DND-41 (cell line): ENCODE data around the gene ZNF813.
"Not testable (repeated sequence)": the region's sequence is repeated elsewhere in the genome, so short reads cannot be mapped to it uniquely, and the experiment has no call there.

Experiments used
- ATAC-seq: fragments of 200-7000 bp; cut with Tn5 transposase; 3 replicates; pipeline ENCODE4 v1.9.1; 2021; ENCODE audit warnings: low read depth; ENCODE audit not compliant: insufficient read depth
- DNase-seq: peaks from one replicate; pipeline ENCODE4 v3.0.0-alpha.2; 2020
- H2AFZ ChIP-seq: 2 replicates; pipeline ENCODE4 v1.6.0; 2012; ENCODE audit warnings: low read depth, low read length
- H3K27ac ChIP-seq: 2 replicates; pipeline ENCODE4 v1.5.1; 2012; ENCODE audit warnings: low read length, inconsistent platforms
- H3K27me3 ChIP-seq: fragments of 200-600 bp; sonication (generic); 2 replicates; pipeline ENCODE4 v1.6.0; 2012; ENCODE audit warnings: low read length, mild to moderate bottlenecking, inconsistent platforms; ENCODE audit not compliant: insufficient read depth, poor library complexity
- H3K36me3 ChIP-seq: 2 replicates; pipeline ENCODE4 v1.5.1; 2012; ENCODE audit warnings: low read length, inconsistent platforms; ENCODE audit not compliant: insufficient read depth
- H3K4me1 ChIP-seq: 2 replicates; pipeline ENCODE4 v1.5.1; 2012; ENCODE audit warnings: mild to moderate bottlenecking, low read length; ENCODE audit not compliant: insufficient read depth
- H3K4me2 ChIP-seq: 2 replicates; pipeline ENCODE4 v1.6.0; 2012; ENCODE audit warnings: mild to moderate bottlenecking, moderate library complexity, low read length, inconsistent platforms; ENCODE audit not compliant: insufficient read depth
- H3K4me3 ChIP-seq, 2 experiments: fragments of 200-600 bp in 1 of 2; shearing (Covaris generic) in 1 of 2; 2 replicates each; pipeline ENCODE4 v1.5.1; 2012 to 2016; ENCODE audit warnings: inconsistent platforms in 2 of 2, low read length in 2 of 2, mild to moderate bottlenecking in 2 of 2, low read depth in 1 of 2, moderate library complexity in 1 of 2
- H3K79me2 ChIP-seq: 2 replicates; pipeline ENCODE4 v1.6.0; 2012; ENCODE audit warnings: low read length, inconsistent platforms; ENCODE audit not compliant: insufficient read depth
- H3K9ac ChIP-seq: 2 replicates; pipeline ENCODE4 v1.6.0; 2012; ENCODE audit warnings: low read depth, mild to moderate bottlenecking, inconsistent platforms, low read length, moderate library complexity
- H3K9me3 ChIP-seq: 2 replicates; pipeline ENCODE4 v1.5.1; 2012; ENCODE audit warnings: low read length, moderate library complexity, mild to moderate bottlenecking, inconsistent platforms; ENCODE audit not compliant: insufficient read depth, severe bottlenecking
- H4K20me1 ChIP-seq: 2 replicates; pipeline ENCODE4 v1.6.0; 2012; ENCODE audit warnings: low read length; ENCODE audit not compliant: insufficient read depth
- EZH2 ChIP-seq: IDR thresholded peaks from 3 replicates; pipeline ENCODE4 v1.6.1; 2012; ENCODE audit warnings: borderline replicate concordance, low read depth, mild to moderate bottlenecking, moderate library complexity, low read length, inconsistent platforms; ENCODE audit not compliant: severe bottlenecking
- TF ChIP-seq, protein P1 (sequence below): IDR thresholded peaks from 2 replicates; pipeline ENCODE4 v1.5.1; 2012; ENCODE audit warnings: borderline replicate concordance, low read length, moderate library complexity, mild to moderate bottlenecking; ENCODE audit not compliant: poor library complexity, severe bottlenecking; ENCODE audit errors: extremely low read depth

ZNF813 gene

DNA sequence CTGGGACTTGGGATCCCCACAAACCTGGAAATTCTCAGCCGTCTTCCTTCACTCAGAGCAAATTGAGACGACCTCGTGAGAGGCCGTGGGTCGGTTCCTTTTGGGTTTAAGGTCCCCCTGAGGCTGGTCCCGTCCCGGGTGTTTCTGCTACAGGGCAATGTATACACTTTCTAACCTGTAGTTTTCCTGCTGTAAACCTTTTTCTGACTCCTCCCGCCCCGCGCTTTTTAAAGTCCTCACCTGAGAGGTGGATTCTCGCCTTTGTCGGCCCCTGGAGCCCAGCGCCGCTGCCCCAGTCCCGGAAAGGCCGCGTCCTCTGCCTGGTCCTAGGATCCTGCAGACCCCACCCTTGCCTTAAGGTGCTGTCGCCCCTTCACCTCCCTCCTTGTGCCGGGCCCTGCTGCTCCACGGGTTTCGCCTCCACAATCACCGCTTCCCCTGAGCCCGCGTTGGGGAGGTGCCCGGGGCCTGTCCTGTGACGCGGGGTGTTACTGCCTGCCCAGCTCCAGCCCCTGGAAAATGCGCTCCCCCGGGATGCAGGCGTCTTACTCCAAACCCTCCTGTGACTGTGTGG, 35.4 kb upstream of the ZNF813 start:
- Histone ChIP-seq H3K36me3 (peaks cover 33% of the 10 kb centered on the region), H3K9ac (peak overlapping the region; percentile 77), H2AFZ (peak overlapping the region; percentile 92), H3K27me3 (no peaks in the 10 kb centered on the region), H3K4me2 (peak overlapping the region; percentile 85), H3K9me3 (no peaks in the 10 kb centered on the region), H3K4me3 (peak overlapping the region; percentile 75 to 89), H4K20me1 (0 out of 2 replicates have a peak, but pooled peaks cover 3% of the 10 kb centered on the region), H3K79me2 (peaks cover 35% of the 10 kb centered on the region), H3K27ac (peak overlapping the region; percentile 77), H3K4me1 (peaks cover 19% of the 10 kb centered on the region)
- peak; percentile 35 for DNase-seq
- TF ChIP-seq EZH2: no peak
- ATAC-seq: peak; percentile 45

DNA sequence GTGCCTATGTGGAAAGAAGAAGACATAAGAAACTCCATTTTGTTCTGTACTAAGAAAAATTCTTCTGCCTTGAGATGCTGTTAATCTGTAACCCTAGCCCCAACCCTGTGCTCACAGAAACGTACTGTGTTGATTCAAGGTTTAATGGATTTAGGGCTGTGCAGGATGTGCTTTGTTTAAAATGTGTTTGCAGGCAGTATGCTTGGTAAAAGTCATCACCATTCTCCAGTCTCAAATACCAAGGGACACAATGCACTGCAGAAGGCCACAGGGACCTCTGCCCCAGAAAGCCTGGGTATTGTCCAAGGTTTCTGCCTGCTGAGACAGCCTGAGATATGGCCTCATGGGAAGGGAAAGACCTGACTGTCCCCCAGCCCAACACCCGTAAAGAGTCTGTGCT, 23.7 kb upstream of the ZNF813 start:
- H3K9ac ChIP-seq, H4K20me1 ChIP-seq, ATAC-seq, H3K4me1 ChIP-seq, H2AFZ ChIP-seq, H3K27ac ChIP-seq, H3K27me3 ChIP-seq, H3K4me3 ChIP-seq, DNase-seq, H3K4me2 ChIP-seq: not testable (repeated sequence)
- Histone ChIP-seq H3K36me3 (peaks cover 80% of the 10 kb centered on the region), H3K9me3 (peaks cover 14% of the 10 kb centered on the region), H3K79me2 (peaks cover 12% of the 10 kb centered on the region; the same call in 1 of the 2 replicates)

DNA sequence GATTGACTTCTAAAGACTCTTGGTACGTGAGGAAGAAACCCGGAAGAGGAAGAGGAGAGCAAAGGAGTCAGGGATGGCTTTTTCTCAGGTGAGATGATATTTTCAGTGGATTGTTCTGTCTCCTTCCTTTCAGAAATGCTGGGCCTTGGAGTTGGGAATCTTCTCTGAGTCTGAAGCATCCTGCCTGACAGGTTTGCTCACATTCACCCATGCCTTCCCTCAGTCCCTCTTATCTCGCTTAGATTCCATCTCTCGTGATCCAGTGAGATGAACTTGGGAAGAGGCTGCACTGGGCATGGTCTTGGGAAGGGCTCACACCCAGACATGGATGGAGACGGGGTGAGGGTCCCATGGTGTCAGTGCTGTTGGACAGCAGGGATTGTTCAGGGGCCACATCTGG, 20.3 kb upstream of the ZNF813 start:
- H3K4me3 ChIP-seq, DNase-seq, H3K4me1 ChIP-seq, H3K27ac ChIP-seq, H3K79me2 ChIP-seq, H3K4me2 ChIP-seq, H4K20me1 ChIP-seq, H2AFZ ChIP-seq, ATAC-seq, H3K27me3 ChIP-seq, H3K9ac ChIP-seq: not testable (repeated sequence)
- Histone ChIP-seq H3K36me3 (peaks cover 80% of the 10 kb centered on the region), H3K9me3 (peaks cover 11% of the 10 kb centered on the region)

DNA sequence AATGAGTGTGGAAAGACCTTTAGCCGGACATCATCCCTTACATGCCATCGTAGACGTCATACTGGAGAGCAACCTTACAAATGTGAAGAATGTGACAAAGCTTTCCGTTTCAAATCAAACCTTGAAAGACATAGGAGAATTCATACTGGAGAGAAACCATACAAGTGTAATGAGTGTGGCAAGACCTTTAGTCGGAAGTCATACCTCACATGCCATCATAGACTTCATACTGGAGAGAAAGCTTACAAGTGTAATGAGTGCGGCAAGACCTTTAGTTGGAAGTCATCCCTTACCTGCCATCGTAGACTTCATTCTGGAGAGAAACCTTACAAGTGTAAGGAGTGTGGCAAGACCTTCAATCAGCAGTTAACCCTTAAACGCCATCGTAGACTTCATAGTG, 11.7 kb upstream of the ZNF813 start:
- no peak overlapping the region for H3K4me3 ChIP-seq
- no peak for ATAC-seq
- H3K9me3 ChIP-seq: peaks cover 20% of the 10 kb centered on the region
- no peak for DNase-seq
- H3K36me3 ChIP-seq: peaks cover 50% of the 10 kb centered on the region
- no peaks in the 10 kb centered on the region for H3K27me3 ChIP-seq
- no peak overlapping the region for H3K27ac ChIP-seq
- H3K79me2 ChIP-seq: no peaks in the 10 kb centered on the region
- no peaks in the 10 kb centered on the region for H3K4me1 ChIP-seq
- no peaks in the 10 kb centered on the region for H4K20me1 ChIP-seq
- no peak overlapping the region for H3K4me2 ChIP-seq
- H3K9ac ChIP-seq: no peak overlapping the region
- no peak for TF ChIP-seq EZH2
- TF ChIP-seq, protein P1, sequence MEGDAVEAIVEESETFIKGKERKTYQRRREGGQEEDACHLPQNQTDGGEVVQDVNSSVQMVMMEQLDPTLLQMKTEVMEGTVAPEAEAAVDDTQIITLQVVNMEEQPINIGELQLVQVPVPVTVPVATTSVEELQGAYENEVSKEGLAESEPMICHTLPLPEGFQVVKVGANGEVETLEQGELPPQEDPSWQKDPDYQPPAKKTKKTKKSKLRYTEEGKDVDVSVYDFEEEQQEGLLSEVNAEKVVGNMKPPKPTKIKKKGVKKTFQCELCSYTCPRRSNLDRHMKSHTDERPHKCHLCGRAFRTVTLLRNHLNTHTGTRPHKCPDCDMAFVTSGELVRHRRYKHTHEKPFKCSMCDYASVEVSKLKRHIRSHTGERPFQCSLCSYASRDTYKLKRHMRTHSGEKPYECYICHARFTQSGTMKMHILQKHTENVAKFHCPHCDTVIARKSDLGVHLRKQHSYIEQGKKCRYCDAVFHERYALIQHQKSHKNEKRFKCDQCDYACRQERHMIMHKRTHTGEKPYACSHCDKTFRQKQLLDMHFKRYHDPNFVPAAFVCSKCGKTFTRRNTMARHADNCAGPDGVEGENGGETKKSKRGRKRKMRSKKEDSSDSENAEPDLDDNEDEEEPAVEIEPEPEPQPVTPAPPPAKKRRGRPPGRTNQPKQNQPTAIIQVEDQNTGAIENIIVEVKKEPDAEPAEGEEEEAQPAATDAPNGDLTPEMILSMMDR: no peak
- H2AFZ ChIP-seq: no peak overlapping the region

DNA sequence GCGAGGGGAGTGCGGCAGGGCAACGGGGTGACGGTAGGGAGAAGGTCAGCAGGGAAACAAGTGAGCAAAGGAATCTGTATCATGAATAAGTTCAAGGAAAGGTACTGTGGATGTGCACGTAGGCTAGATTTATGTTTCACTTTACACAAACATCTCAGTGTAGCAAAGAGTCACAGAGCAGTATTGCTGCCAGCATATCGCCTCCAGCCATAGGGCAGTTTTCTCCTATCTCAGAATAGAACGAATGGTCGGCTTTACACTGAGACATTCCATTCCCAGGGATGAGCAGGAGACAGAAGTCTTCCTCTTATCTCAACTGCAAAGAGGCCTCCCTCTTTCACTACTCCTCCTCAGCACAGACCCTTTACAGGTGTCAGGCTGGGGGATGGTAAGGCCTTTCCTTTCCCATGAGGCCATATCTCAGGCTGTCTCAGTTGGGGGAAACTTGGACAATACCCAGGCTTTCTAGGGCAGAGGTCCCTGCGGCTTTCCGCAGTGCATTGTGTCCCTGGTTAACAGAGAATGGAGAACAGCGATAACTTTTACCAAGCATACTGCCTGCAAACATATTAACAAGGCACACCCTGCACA, 7.3 kb upstream of the ZNF813 start:
- not testable (repeated sequence) for H3K27ac ChIP-seq, ATAC-seq, H3K27me3 ChIP-seq

More for the DNA sequence above, 7.3 kb upstream of the ZNF813 start:
- H3K79me2 ChIP-seq, H3K4me2 ChIP-seq, H2AFZ ChIP-seq, H3K4me3 ChIP-seq, H4K20me1 ChIP-seq, H3K9me3 ChIP-seq, H3K9ac ChIP-seq, H3K36me3 ChIP-seq, DNase-seq, H3K4me1 ChIP-seq: not testable (repeated sequence)
